H9 (cell line): ENCODE results near the gene HSDL2. TPM values are rescaled to one million over a fixed set of nuclear protein-coding genes. Genes with fewer than 3 reads are reported as not detected.

Experiments
- DNase-seq: peaks from one replicate; pipeline ENCODE4 v3.0.0-alpha.2; 2017
- H2AFZ ChIP-seq: one replicate; pipeline ENCODE4 v1.6.1; 2013; ENCODE audit warnings: mild to moderate bottlenecking, low read length, control low read depth, moderate library complexity
- H2AK5ac ChIP-seq: 2 replicates; pipeline ENCODE4 v1.6.1; 2013; ENCODE audit warnings: low read length, control low read depth, mixed read lengths; ENCODE audit not compliant: insufficient read length
- H2BK120ac ChIP-seq: one replicate; pipeline ENCODE4 v1.6.1; 2013; ENCODE audit warnings: low read depth, mild to moderate bottlenecking, low read length, control low read depth, inconsistent platforms; ENCODE audit not compliant: poor library complexity, severe bottlenecking
- H2BK12ac ChIP-seq: 2 replicates; pipeline ENCODE4 v1.6.1; 2013; ENCODE audit warnings: low read length, control low read depth, mixed read lengths, low read depth; ENCODE audit not compliant: insufficient read length
- H2BK15ac ChIP-seq: 2 replicates; pipeline ENCODE4 v1.6.1; 2013; ENCODE audit warnings: low read depth, low read length, control low read depth
- H2BK20ac ChIP-seq: one replicate; pipeline ENCODE4 v1.6.1; 2013; ENCODE audit warnings: low read depth, mild to moderate bottlenecking, low read length, control low read depth, inconsistent platforms; ENCODE audit not compliant: poor library complexity, severe bottlenecking
- H2BK5ac ChIP-seq: 2 replicates; pipeline ENCODE4 v1.6.1; 2013; ENCODE audit warnings: low read length, control low read depth, mixed read lengths; ENCODE audit not compliant: insufficient read length
- H3K14ac ChIP-seq: 2 replicates; pipeline ENCODE4 v1.6.1; 2013; ENCODE audit warnings: low read length, control low read depth; ENCODE audit not compliant: insufficient read depth
- H3K18ac ChIP-seq: 2 replicates; pipeline ENCODE4 v1.6.1; 2013; ENCODE audit warnings: low read depth, mild to moderate bottlenecking, mixed read lengths, low read length, control low read depth; ENCODE audit not compliant: insufficient read length
- H3K23ac ChIP-seq: 2 replicates; pipeline ENCODE4 v1.6.1; 2013; ENCODE audit warnings: low read length, control low read depth, mixed read lengths, low read depth; ENCODE audit not compliant: insufficient read length
- H3K23me2 ChIP-seq: 2 replicates; pipeline ENCODE4 v1.6.1; 2013; ENCODE audit warnings: low read depth, mild to moderate bottlenecking, mixed read lengths, low read length, control low read depth; ENCODE audit not compliant: insufficient read length, poor library complexity, severe bottlenecking
- H3K27ac ChIP-seq: 2 replicates; pipeline ENCODE4 v1.5.1; 2013; ENCODE audit warnings: low read length, control low read depth, mixed read lengths, low read depth; ENCODE audit not compliant: insufficient read length
- H3K27me3 ChIP-seq: 2 replicates; pipeline ENCODE4 v1.6.1; 2013; ENCODE audit warnings: low read length, control low read depth, inconsistent platforms; ENCODE audit not compliant: insufficient read depth
- H3K4ac ChIP-seq: 2 replicates; pipeline ENCODE4 v1.6.1; 2013; ENCODE audit warnings: low read depth, mild to moderate bottlenecking, control low read depth, inconsistent platforms, low read length, moderate library complexity
- H3K4me1 ChIP-seq: 2 replicates; pipeline ENCODE4 v1.6.1; 2013; ENCODE audit warnings: low read length, control low read depth, inconsistent platforms; ENCODE audit not compliant: insufficient read depth
- H3K4me2 ChIP-seq: 2 replicates; pipeline ENCODE4 v1.6.1; 2013; ENCODE audit warnings: low read length, control low read depth, mixed read lengths; ENCODE audit not compliant: insufficient read length, insufficient read depth
- H3K56ac ChIP-seq: 2 replicates; pipeline ENCODE4 v1.6.1; 2013; ENCODE audit warnings: low read depth, mild to moderate bottlenecking, mixed read lengths, low read length, control low read depth; ENCODE audit not compliant: insufficient read length
- H3K79me1 ChIP-seq: 2 replicates; pipeline ENCODE4 v1.6.1; 2013; ENCODE audit warnings: low read depth, mild to moderate bottlenecking, moderate library complexity, low read length, control low read depth, inconsistent platforms; ENCODE audit not compliant: insufficient read depth, poor library complexity, severe bottlenecking
- H3K79me2 ChIP-seq: 2 replicates; pipeline ENCODE4 v1.6.1; 2013; ENCODE audit warnings: low read length, control low read depth, inconsistent platforms; ENCODE audit not compliant: insufficient read depth
- H3K9ac ChIP-seq: 2 replicates; pipeline ENCODE4 v1.6.1; 2013; ENCODE audit warnings: low read length, control low read depth, mixed read lengths; ENCODE audit not compliant: insufficient read length; ENCODE audit errors: extremely low read depth
- H3K9me3 ChIP-seq: one replicate; pipeline ENCODE4 v1.6.1; 2013; ENCODE audit warnings: low read depth, low read length, inconsistent platforms; ENCODE audit not compliant: control insufficient read depth
- H3T11ph ChIP-seq: one replicate; pipeline ENCODE4 v1.6.1; 2013; ENCODE audit warnings: mild to moderate bottlenecking, low read length, control low read depth, inconsistent platforms
- H4K20me1 ChIP-seq: one replicate; pipeline ENCODE4 v1.6.1; 2013; ENCODE audit not compliant: control insufficient read depth, insufficient read length, insufficient read depth
- H4K5ac ChIP-seq: 2 replicates; pipeline ENCODE4 v1.6.1; 2013; ENCODE audit warnings: low read depth, mild to moderate bottlenecking, mixed read lengths, low read length, control low read depth; ENCODE audit not compliant: insufficient read length
- H4K8ac ChIP-seq: replicated peaks from 2 replicates; pipeline ENCODE4 v1.6.1; 2013; ENCODE audit warnings: low read length, control low read depth, mixed read lengths, low read depth; ENCODE audit not compliant: insufficient read length
- H4K91ac ChIP-seq: 2 replicates; pipeline ENCODE4 v1.6.1; 2013; ENCODE audit warnings: low read depth, mild to moderate bottlenecking, moderate library complexity, mixed read lengths, low read length, control low read depth; ENCODE audit not compliant: insufficient read length
- H3K27ac Mint-ChIP-seq, 3 experiments: 2 replicates in 2 of 3; 3 replicates in 1 of 3; pipeline ENCODE4 v1.8.0; 2020 to 2021; ENCODE audit warnings: mixed read lengths in 3 of 3, mild to moderate bottlenecking in 1 of 3, moderate library complexity in 1 of 3
- H3K27me3 Mint-ChIP-seq: 2 replicates; pipeline ENCODE4 v1.8.0; 2021; ENCODE audit warnings: low read depth, mild to moderate bottlenecking, moderate library complexity, mixed read lengths
- H3K36me3 Mint-ChIP-seq, 3 experiments: 2 replicates in 2 of 3; 3 replicates in 1 of 3; pipeline ENCODE4 v1.8.0; 2020 to 2021; ENCODE audit warnings: low read depth in 3 of 3, mixed read lengths in 3 of 3; ENCODE audit not compliant: insufficient read depth in 1 of 3
- H3K4me1 Mint-ChIP-seq, 2 experiments: 2 replicates each; pipeline ENCODE4 v1.8.0; 2020; ENCODE audit warnings: mixed read lengths in 2 of 2
- H3K4me3 Mint-ChIP-seq, 2 experiments: 2 replicates in 1 of 2; 3 replicates in 1 of 2; pipeline ENCODE4 v1.8.0; 2020 to 2021; ENCODE audit warnings: mild to moderate bottlenecking in 2 of 2, mixed read lengths in 2 of 2, moderate library complexity in 1 of 2
- H3K9me3 Mint-ChIP-seq, 2 experiments: 2 replicates in 1 of 2; 3 replicates in 1 of 2; pipeline ENCODE4 v1.8.0; 2020; ENCODE audit warnings: mild to moderate bottlenecking in 2 of 2, mixed read lengths in 2 of 2, moderate library complexity in 1 of 2
- WGBS: extraction: QIAGEN DNeasy Blood & Tissue Kit; methylation state at CpG from one replicate; pipeline ENCODE4 v1.1.7; 2013; ENCODE audit warnings: missing lambda C conversion rate, low lambda C conversion rate, mixed read lengths; ENCODE audit not compliant: insufficient read length; ENCODE audit errors: extremely low coverage; 5-methylcytosine and 5-hydroxymethylcytosine counted together
- total RNA-seq: library from RNA; stranded (reverse); gene quantifications from 2 replicates; pipeline ENCODE4 v1.2.1, GENCODE V29; 2021
- TF ChIP-seq, protein P1 (sequence below): fragments of 200-600 bp; sonication (generic); conservative IDR thresholded peaks from 3 replicates; pipeline ENCODE4 v1.8.0; 2021; ENCODE audit warnings: antibody characterized with exemption, mild to moderate bottlenecking

HSDL2 gene
- total RNA-seq, 1 experiment from 2014 or later = 16.6 TPM

DNA sequence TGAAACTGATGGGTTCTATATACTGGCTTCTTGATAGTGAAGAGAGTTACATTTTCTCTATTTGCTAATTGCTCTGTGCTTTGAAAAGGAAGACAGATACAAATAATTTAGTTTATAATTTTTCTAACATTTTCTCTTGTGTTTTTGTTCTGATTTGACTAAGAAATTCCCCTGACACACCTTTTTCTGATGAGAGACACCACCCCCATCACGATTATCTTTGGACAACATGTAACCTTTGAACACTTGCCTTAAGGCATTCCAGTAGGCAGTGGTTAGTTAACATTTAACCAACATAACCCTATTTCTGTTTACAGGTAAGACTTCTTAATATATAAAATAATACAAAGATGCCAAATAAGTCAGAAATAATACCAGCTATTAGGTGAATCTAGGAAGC lies 42.4 kb upstream of the HSDL2 start:
- Histone ChIP-seq H3K56ac (no peak overlapping the region), H2BK120ac (no peak overlapping the region), H3K23ac (no peak overlapping the region), H3K4me2 (no peak overlapping the region), H3T11ph (no peak overlapping the region), H3K9ac (no peak overlapping the region), H3K79me2 (no peaks in the 10 kb centered on the region), H3K23me2 (peaks cover 3% of the 10 kb centered on the region), H4K5ac (no peak overlapping the region), H4K20me1 (no peaks in the 10 kb centered on the region), H2BK5ac (no peak overlapping the region), H2BK12ac (no peak overlapping the region), H3K14ac (no peak overlapping the region), H2BK20ac (no peak overlapping the region), H3K4ac (no peak overlapping the region), H2AFZ (no peak overlapping the region), H3K4me1 (peaks cover 6% of the 10 kb centered on the region; the same call in 1 of the 2 replicates), H3K79me1 (no peaks in the 10 kb centered on the region), H2BK15ac (no peak overlapping the region), H4K91ac (no peak overlapping the region), H3K9me3 (no peaks in the 10 kb centered on the region), H4K8ac (no peak overlapping the region), H3K27me3 (no peaks in the 10 kb centered on the region), H2AK5ac (no peak overlapping the region), H3K27ac (no peak overlapping the region), H3K18ac (no peak overlapping the region)
- H3K27ac Mint-ChIP-seq = no peak overlapping the region
- WGBS = no CpG with 5 or more reads among the region's 1 CpG
- H3K36me3 Mint-ChIP-seq = no peaks in the 10 kb centered on the region
- no peaks in the 10 kb centered on the region for H3K27me3 Mint-ChIP-seq
- no peaks in the 10 kb centered on the region; a peak in 1 of 5 replicates for H3K9me3 Mint-ChIP-seq
- H3K4me3 Mint-ChIP-seq = no peak overlapping the region
- TF ChIP-seq, protein P1, sequence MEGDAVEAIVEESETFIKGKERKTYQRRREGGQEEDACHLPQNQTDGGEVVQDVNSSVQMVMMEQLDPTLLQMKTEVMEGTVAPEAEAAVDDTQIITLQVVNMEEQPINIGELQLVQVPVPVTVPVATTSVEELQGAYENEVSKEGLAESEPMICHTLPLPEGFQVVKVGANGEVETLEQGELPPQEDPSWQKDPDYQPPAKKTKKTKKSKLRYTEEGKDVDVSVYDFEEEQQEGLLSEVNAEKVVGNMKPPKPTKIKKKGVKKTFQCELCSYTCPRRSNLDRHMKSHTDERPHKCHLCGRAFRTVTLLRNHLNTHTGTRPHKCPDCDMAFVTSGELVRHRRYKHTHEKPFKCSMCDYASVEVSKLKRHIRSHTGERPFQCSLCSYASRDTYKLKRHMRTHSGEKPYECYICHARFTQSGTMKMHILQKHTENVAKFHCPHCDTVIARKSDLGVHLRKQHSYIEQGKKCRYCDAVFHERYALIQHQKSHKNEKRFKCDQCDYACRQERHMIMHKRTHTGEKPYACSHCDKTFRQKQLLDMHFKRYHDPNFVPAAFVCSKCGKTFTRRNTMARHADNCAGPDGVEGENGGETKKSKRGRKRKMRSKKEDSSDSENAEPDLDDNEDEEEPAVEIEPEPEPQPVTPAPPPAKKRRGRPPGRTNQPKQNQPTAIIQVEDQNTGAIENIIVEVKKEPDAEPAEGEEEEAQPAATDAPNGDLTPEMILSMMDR = no peak
- DNase-seq = no peak
- H3K4me1 Mint-ChIP-seq = peaks cover 10 to 14% of the 10 kb centered on the region in 2 experiments
